Tibial nerve (tissue), 4 donors: ENCODE results near the gene UBE3A. TPM values are rescaled to one million over a fixed set of nuclear protein-coding genes. Genes with fewer than 3 reads are reported as not detected.

Experiments
- DNase-seq, 2 donors: peaks; one replicate each; pipeline ENCODE4 v3.0.0-alpha.2; 2019; ENCODE audit warnings: low spot score in 2 of 2
- H3K27ac ChIP-seq, 4 donors: fragments of 200-600 bp; sonication (generic) in 3 of 4; one replicate each; pipeline ENCODE4 v1.5.1; 2017 to 2019; ENCODE audit warnings: mild to moderate bottlenecking in 1 of 4
- H3K27me3 ChIP-seq, 2 donors: fragments of 200-600 bp; sonication (generic) in 1 of 2; one replicate each; pipeline versions ENCODE4 v1.5.1 to v1.6.0; 2017 to 2019
- H3K36me3 ChIP-seq, 3 donors: fragments of 200-600 bp; sonication (generic); one replicate each; pipeline ENCODE4 v1.5.1; 2018 to 2019
- H3K4me1 ChIP-seq, 4 donors: fragments of 200-600 bp; sonication (generic) in 3 of 4; one replicate each; pipeline ENCODE4 v1.5.1; 2017 to 2019
- H3K4me3 ChIP-seq, 4 donors: fragments of 200-600 bp; sonication (generic) in 3 of 4; one replicate each; pipeline ENCODE4 v1.5.1; 2017 to 2019; ENCODE audit warnings: mild to moderate bottlenecking in 1 of 4, moderate library complexity in 1 of 4
- H3K9me3 ChIP-seq, 4 donors: fragments of 200-600 bp; sonication (generic) in 3 of 4; one replicate each; pipeline ENCODE4 v1.5.1; 2017 to 2019
- CTCF ChIP-seq, 5 experiments: fragments of 200-600 bp in 3 of 5; fragments of 450-650 bp in 2 of 5; sonication (generic) in 3 of 5; IDR thresholded peaks; one replicate each; pipeline ENCODE4 v1.5.1; 2016 to 2019; ENCODE audit warnings: antibody characterized with exemption in 5 of 5, mild to moderate bottlenecking in 3 of 5, moderate library complexity in 2 of 5
- EP300 ChIP-seq, 2 donors: sonication (generic); formaldehyde crosslinking; IDR thresholded peaks; one replicate each; pipeline ENCODE4 v1.6.1; 2017; ENCODE audit warnings: antibody characterized with exemption in 2 of 2, mild to moderate bottlenecking in 1 of 2
- POLR2A ChIP-seq, 2 donors: fragments of 450-650 bp; IDR thresholded peaks; one replicate each; pipeline ENCODE4 v1.6.1; 2017; ENCODE audit warnings: antibody characterized with exemption in 2 of 2, mild to moderate bottlenecking in 2 of 2, moderate library complexity in 2 of 2
- WGBS, 2 donors: methylation state at CpG; one replicate each; pipeline ENCODE4 v1.1.5; 2018; 5-methylcytosine and 5-hydroxymethylcytosine counted together
- total RNA-seq, 4 donors: library from RNA; depleted of rRNA; stranded (reverse); fragments of >200 nt; gene quantifications; one replicate each; pipeline ENCODE4 v1.1.0, GENCODE V29; 2016

The UBE3A gene
- total RNA-seq, result 10 to 100 TPM; 63.0 to 83.0 (median 77.1) TPM

- H3K27ac ChIP-seq, result peak within 1 kb of the TSS; percentile 82 to 100 (median 96)
- peak within 1 kb of the TSS; percentile 71 to 99 (median 88) for H3K4me3 ChIP-seq
- H3K36me3 ChIP-seq, result no peaks in the 10 kb centered on the region
- H3K9me3 ChIP-seq, result no peaks in the 10 kb centered on the region
- DNase-seq, result peak; percentile 78 to 84
- TF ChIP-seq POLR2A (IDR thresholded peaks at IDR 0.05) (peak; percentile 34 to 74), CTCF (IDR thresholded peaks at IDR 0.05) (peak; percentile 0 to 46 (median 14)), EP300 (IDR thresholded peaks at IDR 0.05) (peak in 1 of 2 donors; percentile 85)
- 0% methylated on average over 16 to 74 of the region's 97 CpGs for WGBS, 2 donors
- H3K27me3 ChIP-seq, result no peaks in the 10 kb centered on the region
- peaks cover 0 to 47% (median 21%) of the 10 kb centered on the region in 4 donors for H3K4me1 ChIP-seq
These were observed at the start of gene UBE3A for GRCh38 chr15:25438601-25439368. UBE3A (minus strand) TSS chr15:25439024; CDS start chr15:25409107, 29,917 bp downstream.

- H3K9me3 ChIP-seq, result peaks cover 0 to 47% (median 6%) of the 10 kb centered on the region in 4 donors
- H3K4me1 ChIP-seq, result no peaks in the 10 kb centered on the region
- H3K27me3 ChIP-seq, result no peaks in the 10 kb centered on the region
- WGBS, 2 donors, result 65 to 71% methylated on average over 5 of the region's 5 CpGs
- H3K27ac ChIP-seq, result no peak overlapping the region
- no peak for DNase-seq
- no peak overlapping the region for H3K4me3 ChIP-seq
- TF ChIP-seq CTCF (IDR thresholded peaks at IDR 0.05), result no peak
- no peak for TF ChIP-seq EP300 (IDR thresholded peaks at IDR 0.05)
- H3K36me3 ChIP-seq, result no peaks in the 10 kb centered on the region
These were observed 48.5 kb upstream of the UBE3A start for GRCh38 chr15:25487226-25487884.

GRCh38 chr15:25486051-25486450 is 47.2 kb upstream of the UBE3A start:
- Histone ChIP-seq H3K36me3 (no peaks in the 10 kb centered on the region), H3K27ac (no peak overlapping the region), H3K4me1 (peaks cover 0 to 6% (median 0%) of the 10 kb centered on the region in 4 donors), H3K9me3 (peaks cover 0 to 37% (median 5%) of the 10 kb centered on the region in 4 donors), H3K27me3 (no peaks in the 10 kb centered on the region), H3K4me3 (no peak overlapping the region)
- WGBS, 2 donors, result 65 to 70% methylated on average over 1 of the region's 1 CpG
- no peak for TF ChIP-seq CTCF (IDR thresholded peaks at IDR 0.05)
- no peak for TF ChIP-seq POLR2A (IDR thresholded peaks at IDR 0.05)
- TF ChIP-seq EP300 (IDR thresholded peaks at IDR 0.05), result no peak
- DNase-seq, result no peak

GRCh38 chr15:25481208-25481859 is 42.5 kb upstream of the UBE3A start:
- H3K27ac ChIP-seq, result no peak overlapping the region

More at GRCh38 chr15:25481208-25481859, 42.5 kb upstream of the UBE3A start:
- Histone ChIP-seq H3K9me3 (peaks cover 0 to 4% (median 0%) of the 10 kb centered on the region in 4 donors), H3K27me3 (no peaks in the 10 kb centered on the region), H3K4me1 (peaks cover 0 to 7% (median 0%) of the 10 kb centered on the region in 4 donors), H3K36me3 (no peaks in the 10 kb centered on the region), H3K4me3 (peak overlapping the region in 1 of 4 donors; percentile 10)
- TF ChIP-seq CTCF (IDR thresholded peaks at IDR 0.05) (no peak), POLR2A (IDR thresholded peaks at IDR 0.05) (no peak), EP300 (IDR thresholded peaks at IDR 0.05) (no peak)
- WGBS, 2 donors, result 14 to 15% methylated on average over 14 of the region's 14 CpGs
- DNase-seq, result no peak
